K562 (cell line): ENCODE data around the gene NAE1. TPM values are rescaled to one million over a fixed set of nuclear protein-coding genes. Genes with fewer than 3 reads are reported as not detected.

Source experiments
- AFF1 ChIP-seq, 2 experiments: fragments of 450-650 bp; IDR thresholded peaks; 2 replicates each; pipeline ENCODE4 v1.6.1; 2018; ENCODE audit warnings: mild to moderate bottlenecking in 2 of 2, low read depth in 1 of 2; ENCODE audit not compliant: partially characterized antibody in 2 of 2
- BRD9 ChIP-seq: fragments of 450-650 bp; IDR thresholded peaks from 2 replicates; pipeline ENCODE4 v1.6.1; 2018; ENCODE audit warnings: low read depth; ENCODE audit not compliant: partially characterized antibody
- BRF1 ChIP-seq: IDR thresholded peaks from 3 replicates; pipeline ENCODE4 v1.6.1; 2011; ENCODE audit warnings: borderline replicate concordance, mild to moderate bottlenecking; ENCODE audit not compliant: insufficient read length; ENCODE audit errors: extremely low read depth
- CAMTA2 ChIP-seq: fragments of 250-450 bp; sonication (Bioruptor Pico); conservative IDR thresholded peaks from 2 replicates; pipeline ENCODE4 v1.5.1; 2022
- EGR1 ChIP-seq: fragments of 450-650 bp; conservative IDR thresholded peaks from 2 replicates; pipeline ENCODE4 v1.6.1; 2017; ENCODE audit warnings: mild to moderate bottlenecking
- ETV1 ChIP-seq: fragments of 450-650 bp; conservative IDR thresholded peaks from 2 replicates; pipeline ENCODE4 v1.6.1; 2016; ENCODE audit warnings: missing genetic modification characterization, control low read depth, low read depth, missing compliant biosample characterization
- KLF1 ChIP-seq: fragments of 450-650 bp; IDR thresholded peaks from 2 replicates; pipeline ENCODE4 v1.6.1; 2016; ENCODE audit warnings: missing genetic modification characterization, missing compliant biosample characterization
- MYBL2 ChIP-seq, 2 experiments: fragments of 450-650 bp in 1 of 2; sonication (generic) in 1 of 2; formaldehyde crosslinking in 1 of 2; IDR thresholded peaks; 2 replicates each; pipeline versions ENCODE4 v1.6.1 to v1.8.1; 2017 to 2022; ENCODE audit warnings: borderline replicate concordance in 1 of 2, inconsistent platforms in 1 of 2, low read depth in 1 of 2, mild to moderate bottlenecking in 1 of 2, missing genetic modification reagents in 1 of 2, moderate library complexity in 1 of 2
- NCOA2 ChIP-seq, 2 experiments: fragments of 450-650 bp; IDR thresholded peaks; 2 replicates each; pipeline ENCODE4 v1.6.1; 2018; ENCODE audit warnings: mild to moderate bottlenecking in 2 of 2, moderate library complexity in 1 of 2; ENCODE audit not compliant: partially characterized antibody in 2 of 2
- POLR2AphosphoS2 ChIP-seq: IDR thresholded peaks from 2 replicates; pipeline ENCODE4 v1.6.1; 2012; ENCODE audit warnings: low read length, improper control_type of control experiment
- RREB1 ChIP-seq: fragments of 250-450 bp; sonication (Bioruptor Pico); IDR thresholded peaks from 2 replicates; pipeline ENCODE4 v1.4.0; 2020
- SP1 ChIP-seq: sonication (generic); formaldehyde crosslinking; IDR thresholded peaks from 2 replicates; pipeline ENCODE4 v1.8.1; 2022; ENCODE audit warnings: mild to moderate bottlenecking, missing genetic modification reagents
- TBL1XR1 ChIP-seq, 2 experiments: IDR thresholded peaks; 2 replicates each; pipeline ENCODE4 v1.6.1; 2012; ENCODE audit warnings: improper control_type of control experiment in 2 of 2, low read length in 2 of 2, mild to moderate bottlenecking in 1 of 2
- TCF7L2 ChIP-seq: fragments of 150-350 bp; IDR thresholded peaks from 2 replicates; pipeline ENCODE4 v1.6.1; 2016; ENCODE audit warnings: low read depth, mild to moderate bottlenecking, low read length, moderate library complexity
- TCFL5 ChIP-seq: fragments of 250-450 bp; sonication (Bioruptor Pico); conservative IDR thresholded peaks from 2 replicates; pipeline ENCODE4 v1.6.1; 2021; ENCODE audit warnings: mild to moderate bottlenecking, moderate library complexity, matching md5 sums
- ZFPM2 ChIP-seq: fragments of 250-450 bp; sonication (Bioruptor Pico); IDR thresholded peaks from 2 replicates; pipeline ENCODE4 v1.5.1; 2022; ENCODE audit warnings: mild to moderate bottlenecking
- ZNF699 ChIP-seq: fragments of 250-450 bp; sonication (Bioruptor Pico); IDR thresholded peaks from 2 replicates; pipeline ENCODE4 v1.8.0; 2021; ENCODE audit warnings: mild to moderate bottlenecking, moderate library complexity; ENCODE audit not compliant: insufficient replicate concordance
- polyA plus RNA-seq, 8 experiments: library from polyadenylated mRNA; depleted of rRNA in 4 of 8; stranded (reverse) in 5 of 8; unstranded in 3 of 8; fragments of >200 nt; fragmentation: Nextera tagmentation in 2 of 8; fragmentation: Illumina TruSeq in 1 of 8; extraction: Ambion mirVana in 2 of 8; extraction: Trizol in 1 of 8; gene quantifications; 2 replicates each; pipeline versions ENCODE4 v1.2.1 to v1.2.3, GENCODE V29; 2011 to 2014; ENCODE audit warnings: inconsistent platforms in 1 of 8, missing spikeins in 1 of 8
- total RNA-seq, 7 experiments: library from RNA; depleted of rRNA in 6 of 7; stranded (reverse); fragments of >200 nt in 6 of 7; fragmentation: Illumina TruSeq in 2 of 7; extraction: Trizol in 2 of 7; gene quantifications; 2 replicates each; pipeline versions ENCODE4 v1.2.1 to v1.2.3, GENCODE V29; 2011 to 2021; ENCODE audit warnings: low replicate concordance in 1 of 7

NAE1 gene
- total and polyA plus RNA-seq, 9 of the 15 experiments (the other 6 are each of a cell fraction or from before 2014, with no cell fraction given), result 165 to 294 (median 230) TPM

- TF ChIP-seq MYBL2 (IDR thresholded peaks at IDR 0.05; ENCODE audit: low read depth) (no peak), MYBL2 (CRISPR knock-in tag; IDR thresholded peaks at IDR 0.05; ENCODE audit: borderline replicate concordance) (no peak), KLF1 (tag) (0 out of 2 replicates have a peak, but pooled peaks have one; percentile 34), ETV1 (tag) (no peak), NCOA2 (IDR thresholded peaks at IDR 0.05; ENCODE audit: partially characterized antibody in 2 of 2) (no peak), RREB1 (CRISPR knock-in tag) (peak; percentile 27; the same call in 1 of the 2 replicates), AFF1 (IDR thresholded peaks at IDR 0.05; ENCODE audit: low read depth in 1 of 2, partially characterized antibody in 2 of 2) (no peak), ZFPM2 (CRISPR knock-in tag) (no peak), TCF7L2 (no peak), CAMTA2 (CRISPR knock-in tag) (0 out of 2 replicates have a peak, but pooled peaks have one; percentile 46), EGR1 (no peak), TCFL5 (CRISPR knock-in tag) (no peak), POLR2AphosphoS2 (no peak), BRD9 (peak; percentile 56), SP1 (peak; percentile 75), BRF1 (no peak), ZNF699 (CRISPR knock-in tag) (no peak), TBL1XR1 (IDR thresholded peaks at IDR 0.05; ENCODE audit: low read length in 2 of 2) (no peak)
Measured at GRCh38 chr16:66830422-66831404, at the start of gene NAE1 (continued).
